ENCODE data around the gene SEC16A. TPM values are rescaled to one million over a fixed set of nuclear protein-coding genes. Genes with fewer than 3 reads are reported as not detected.

The SEC16A gene
- total RNA-seq, 1 experiment from 2014 or later, result 56.4 TPM

DNA sequence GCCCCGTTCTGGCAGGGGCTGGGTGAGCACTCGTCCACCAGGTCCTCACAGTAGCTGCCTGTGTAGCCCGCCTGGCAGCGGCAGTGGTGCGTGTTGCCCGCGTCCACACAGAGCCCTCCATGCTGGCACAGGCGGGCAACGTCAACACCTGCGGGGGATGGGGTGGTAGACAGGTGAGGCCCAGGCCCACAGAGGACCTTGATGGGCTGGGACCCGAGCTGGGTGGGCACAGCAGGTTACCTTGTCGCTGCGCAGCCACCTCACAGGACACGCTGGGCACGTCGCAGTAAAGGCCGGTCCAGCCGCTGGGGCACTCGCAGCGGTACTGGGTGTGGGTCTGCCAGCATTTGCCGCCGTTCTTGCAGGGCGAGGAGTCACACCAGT is 25.1 kb upstream of the SEC16A start:
- no peak overlapping the region for H2BK20ac ChIP-seq (ENCODE audit: low read depth, low read length, poor library complexity, severe bottlenecking)
- no peak overlapping the region for H3K56ac ChIP-seq (ENCODE audit: insufficient read length, low read depth, low read length)
- no peak overlapping the region for H3K9ac ChIP-seq (ENCODE audit: extremely low read depth, insufficient read length, low read length)
- no peaks in the 10 kb centered on the region for H3K9me3 ChIP-seq (ENCODE audit: control insufficient read depth, low read depth, low read length)
- H3K27me3 Mint-ChIP-seq (ENCODE audit: low read depth), result no peaks in the 10 kb centered on the region
- WGBS (ENCODE audit: extremely low coverage, insufficient read length, low lambda C conversion rate), result no CpG with 5 or more reads among the region's 23 CpGs
- no peak overlapping the region for H3T11ph ChIP-seq (ENCODE audit: low read length)
- H2AK5ac ChIP-seq (ENCODE audit: insufficient read length, low read length), result no peak overlapping the region
- no peak overlapping the region for H2BK5ac ChIP-seq (ENCODE audit: insufficient read length, low read length)
- H3K79me2 ChIP-seq (ENCODE audit: insufficient read depth, low read length), result no peaks in the 10 kb centered on the region
- no peaks in the 10 kb centered on the region for H3K4me1 Mint-ChIP-seq
- H3K36me3 Mint-ChIP-seq (ENCODE audit: insufficient read depth in 1 of 3, low read depth in 3 of 3), result peaks cover 7 to 64% (median 59%) of the 10 kb centered on the region in 3 experiments; a peak in 6 of 7 replicates
- H3K79me1 ChIP-seq (ENCODE audit: insufficient read depth, low read depth, low read length, poor library complexity, severe bottlenecking), result no peaks in the 10 kb centered on the region
- H4K5ac ChIP-seq (ENCODE audit: insufficient read length, low read depth, low read length), result no peak overlapping the region
- H4K8ac ChIP-seq (replicated peaks; ENCODE audit: insufficient read length, low read depth, low read length), result no peak overlapping the region
- H3K14ac ChIP-seq (ENCODE audit: insufficient read depth, low read length), result no peak overlapping the region
- no peak overlapping the region for H3K27ac ChIP-seq (ENCODE audit: insufficient read length, low read depth, low read length)
- no peak overlapping the region for H3K4me3 Mint-ChIP-seq
- H3K9me3 Mint-ChIP-seq, result no peaks in the 10 kb centered on the region
- H2BK15ac ChIP-seq (ENCODE audit: low read depth, low read length), result no peak overlapping the region
- TF ChIP-seq, protein P1, sequence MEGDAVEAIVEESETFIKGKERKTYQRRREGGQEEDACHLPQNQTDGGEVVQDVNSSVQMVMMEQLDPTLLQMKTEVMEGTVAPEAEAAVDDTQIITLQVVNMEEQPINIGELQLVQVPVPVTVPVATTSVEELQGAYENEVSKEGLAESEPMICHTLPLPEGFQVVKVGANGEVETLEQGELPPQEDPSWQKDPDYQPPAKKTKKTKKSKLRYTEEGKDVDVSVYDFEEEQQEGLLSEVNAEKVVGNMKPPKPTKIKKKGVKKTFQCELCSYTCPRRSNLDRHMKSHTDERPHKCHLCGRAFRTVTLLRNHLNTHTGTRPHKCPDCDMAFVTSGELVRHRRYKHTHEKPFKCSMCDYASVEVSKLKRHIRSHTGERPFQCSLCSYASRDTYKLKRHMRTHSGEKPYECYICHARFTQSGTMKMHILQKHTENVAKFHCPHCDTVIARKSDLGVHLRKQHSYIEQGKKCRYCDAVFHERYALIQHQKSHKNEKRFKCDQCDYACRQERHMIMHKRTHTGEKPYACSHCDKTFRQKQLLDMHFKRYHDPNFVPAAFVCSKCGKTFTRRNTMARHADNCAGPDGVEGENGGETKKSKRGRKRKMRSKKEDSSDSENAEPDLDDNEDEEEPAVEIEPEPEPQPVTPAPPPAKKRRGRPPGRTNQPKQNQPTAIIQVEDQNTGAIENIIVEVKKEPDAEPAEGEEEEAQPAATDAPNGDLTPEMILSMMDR (conservative IDR thresholded peaks at IDR 0.05), result no peak
- no peak overlapping the region for H3K4ac ChIP-seq (ENCODE audit: low read depth, low read length)
- H4K91ac ChIP-seq (ENCODE audit: insufficient read length, low read depth, low read length), result no peak overlapping the region
- H2BK120ac ChIP-seq (ENCODE audit: low read depth, low read length, poor library complexity, severe bottlenecking), result no peak overlapping the region
- H3K4me1 ChIP-seq (ENCODE audit: insufficient read depth, low read length), result no peaks in the 10 kb centered on the region
- no peak overlapping the region for H3K4me2 ChIP-seq (ENCODE audit: insufficient read depth, insufficient read length, low read length)
- no peaks in the 10 kb centered on the region for H4K20me1 ChIP-seq (ENCODE audit: control insufficient read depth, insufficient read depth, insufficient read length)
- H2BK12ac ChIP-seq (ENCODE audit: insufficient read length, low read depth, low read length), result no peak overlapping the region
- H2AFZ ChIP-seq (ENCODE audit: low read length), result no peak overlapping the region
- no peak overlapping the region for H3K18ac ChIP-seq (ENCODE audit: insufficient read length, low read depth, low read length)
- no peak overlapping the region for H3K27ac Mint-ChIP-seq
- no peak overlapping the region for H3K23ac ChIP-seq (ENCODE audit: insufficient read length, low read depth, low read length)
- H3K23me2 ChIP-seq (ENCODE audit: insufficient read length, low read depth, low read length, poor library complexity, severe bottlenecking), result no peaks in the 10 kb centered on the region
- no peaks in the 10 kb centered on the region for H3K27me3 ChIP-seq (ENCODE audit: insufficient read depth, low read length)
- DNase-seq, result no peak
